CD4-positive, alpha-beta T cell treated with Interleukin-17A for 4 hours (primary cell): ENCODE data around the gene SEC16A.
"Not testable (repeated sequence)": the region's sequence is repeated elsewhere in the genome, so short reads cannot be mapped to it uniquely, and the experiment has no call there.

Experiments
- DNase-seq: peaks from one replicate; pipeline ENCODE4 v3.0.0-alpha.2; 2020; ENCODE audit warnings: mixed read lengths

Gene SEC16A

GRCh38 chr9:136437839-136438547 lies 44.8 kb downstream of the SEC16A start:
- no peak for DNase-seq

GRCh38 chr9:136437430-136437829 lies 45.4 kb downstream of the SEC16A start:
- no peak for DNase-seq

GRCh38 chr9:136436055-136436634 lies 46.7 kb downstream of the SEC16A start:
- DNase-seq = no peak

DNA sequence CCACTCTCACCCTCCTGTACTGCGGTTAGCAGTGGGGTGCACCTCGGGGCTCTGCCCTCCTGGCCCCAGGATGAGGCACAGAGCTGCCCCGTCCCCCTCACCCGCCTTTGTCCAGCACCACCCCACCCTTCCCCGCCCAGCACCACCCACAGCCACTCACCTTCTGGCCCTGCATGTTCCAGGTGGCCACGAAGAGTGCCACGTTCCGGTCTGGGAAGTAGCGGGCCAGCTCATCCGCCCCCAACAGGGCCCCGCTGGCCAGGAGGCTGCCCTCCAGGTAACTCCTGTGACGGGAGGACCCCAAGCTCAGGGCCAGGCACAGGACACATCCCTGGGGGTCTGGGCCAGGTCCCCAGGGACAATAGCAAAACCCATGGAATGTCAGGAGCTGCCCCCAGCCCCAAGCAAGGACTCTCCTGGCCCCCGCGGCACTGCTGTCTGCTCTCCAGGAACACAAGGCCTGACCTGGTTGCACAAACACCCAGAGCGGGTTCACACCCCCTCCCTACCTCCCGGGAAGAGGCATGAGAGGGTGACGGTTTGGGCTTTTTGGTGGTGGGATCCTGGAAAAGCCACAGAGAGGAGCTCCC lies 48.2 kb downstream of the SEC16A start:
- DNase-seq = no peak

GRCh38 chr9:136433849-136434579 lies 48.8 kb downstream of the SEC16A start:
- no peak for DNase-seq

- no peak for DNase-seq
Measured at GRCh38 chr9:136433043-136433715, 49.7 kb downstream of the SEC16A start.

GRCh38 chr9:136432591-136432990 lies 50.2 kb downstream of the SEC16A start:
- no peak for DNase-seq

GRCh38 chr9:136431782-136432350 lies 51.0 kb downstream of the SEC16A start:
- no peak for DNase-seq

- no peak for DNase-seq
Measured at GRCh38 chr9:136430588-136431234, 52.1 kb downstream of the SEC16A start.

DNA sequence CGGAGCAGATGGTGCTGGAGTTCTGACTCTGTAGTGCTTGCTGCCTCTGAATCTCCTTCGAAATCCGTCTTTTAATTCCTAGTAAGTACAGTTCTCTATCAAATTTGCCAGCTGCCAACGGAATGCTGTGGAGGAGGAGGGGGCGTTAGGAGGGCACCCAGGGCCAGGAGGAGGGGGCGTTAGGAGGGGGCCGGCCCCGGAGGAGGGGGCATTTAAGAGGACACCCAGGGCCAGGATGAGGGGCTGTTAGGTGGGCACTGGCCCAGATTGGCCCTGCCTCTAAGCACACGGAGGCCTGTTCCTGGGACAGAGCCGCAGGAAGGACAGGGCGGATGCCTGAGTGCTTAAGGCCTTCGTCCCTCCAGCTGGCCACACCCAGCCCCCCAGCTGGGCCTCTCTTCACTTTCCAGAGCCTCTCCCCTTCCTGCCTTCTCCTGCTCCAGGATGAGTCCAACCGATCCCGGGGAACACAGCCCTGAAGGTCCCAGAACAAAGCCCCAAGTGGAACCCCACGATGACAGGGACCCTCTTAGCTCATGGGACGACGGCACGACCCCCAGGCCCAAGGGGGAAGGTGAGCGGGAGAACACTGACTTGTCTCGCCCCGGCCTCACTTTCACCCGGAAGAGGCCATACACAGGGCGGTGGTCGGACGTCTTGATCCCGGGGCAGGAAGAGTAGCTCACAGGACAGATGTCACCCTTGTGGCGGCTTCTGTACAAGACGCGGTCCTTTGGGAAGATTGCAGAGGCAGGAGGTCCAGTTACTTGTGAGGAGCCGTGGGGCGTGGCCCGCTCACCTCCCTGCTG lies 53.0 kb downstream of the SEC16A start:
- no peak for DNase-seq

GRCh38 chr9:136429075-136429628 lies 53.7 kb downstream of the SEC16A start:
- DNase-seq = no peak

DNA sequence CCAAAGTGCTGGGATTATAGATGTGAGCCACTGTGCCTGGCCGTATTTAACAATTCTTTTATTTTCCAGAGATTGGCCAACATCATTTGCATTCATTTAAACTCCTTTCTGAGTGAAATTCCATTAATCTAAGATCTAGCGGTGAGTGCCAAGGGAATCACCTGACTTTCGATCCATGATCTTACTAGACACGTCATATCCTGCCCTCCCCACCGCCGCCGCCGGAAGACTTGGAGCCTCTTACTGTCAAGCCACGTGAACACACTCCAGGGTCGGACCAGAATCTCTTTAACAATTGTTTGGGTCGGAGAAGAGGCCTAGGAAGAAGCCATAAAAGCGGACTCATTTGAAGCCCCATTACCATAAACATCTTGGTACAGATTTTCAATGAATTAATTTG lies 56.1 kb downstream of the SEC16A start:
- DNase-seq = no peak

DNA sequence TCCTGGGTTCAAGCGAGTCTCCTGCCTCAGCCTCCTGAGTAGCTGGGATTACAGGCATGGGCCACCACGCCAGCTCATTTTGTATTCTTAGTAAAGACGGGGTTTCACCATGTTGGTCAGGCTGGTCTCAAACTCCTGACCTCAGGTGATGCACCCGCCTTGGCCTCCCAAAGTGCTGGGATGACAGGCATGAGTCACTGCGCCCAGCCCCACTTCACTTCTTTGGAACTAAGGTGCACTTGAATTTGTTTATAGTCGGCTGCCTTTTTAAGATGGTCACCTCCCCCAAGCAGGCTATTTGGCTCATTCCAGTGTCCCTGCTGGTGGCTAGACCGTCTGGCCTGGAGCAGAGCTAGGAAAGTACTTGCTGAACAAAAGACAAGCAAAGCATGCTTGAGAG lies 57.5 kb downstream of the SEC16A start:
- DNase-seq = not testable (repeated sequence)

DNA sequence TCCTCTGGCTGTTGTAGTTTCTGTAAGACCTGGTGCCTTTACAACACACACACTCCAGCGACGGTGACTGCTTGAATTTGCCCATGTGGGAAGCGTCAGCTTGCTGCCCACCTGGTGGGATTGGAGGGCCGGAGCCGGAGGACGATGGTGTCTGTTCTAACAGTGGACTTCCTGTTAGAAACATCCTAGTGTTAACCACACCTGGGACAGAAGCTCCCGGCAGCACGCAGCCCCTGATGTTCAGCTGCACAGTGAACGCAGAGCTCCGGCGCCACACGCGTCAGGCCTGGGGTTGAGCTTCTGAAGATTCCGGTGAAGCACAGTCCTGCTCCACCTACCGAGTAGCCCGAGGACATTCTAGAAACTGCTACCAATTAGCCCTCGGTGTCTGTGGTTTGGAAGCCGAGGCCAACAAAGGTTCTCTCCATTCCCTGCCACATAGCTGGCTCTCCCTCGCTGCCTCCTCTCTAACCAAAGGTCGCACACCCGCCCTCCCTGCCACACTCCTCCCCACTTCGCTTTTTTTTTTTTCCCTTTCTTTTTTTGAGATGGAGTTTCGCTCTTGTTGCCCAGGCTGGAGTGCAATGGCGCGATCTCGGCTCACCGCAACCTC lies 58.0 kb downstream of the SEC16A start:
- DNase-seq = no peak

GRCh38 chr9:136423432-136424146 lies 59.3 kb downstream of the SEC16A start:
- no peak for DNase-seq

GRCh38 chr9:136422876-136423275 lies 60.0 kb downstream of the SEC16A start:
- DNase-seq = no peak

GRCh38 chr9:136421791-136422190 lies 61.0 kb downstream of the SEC16A start:
- no peak for DNase-seq

- no peak for DNase-seq
Measured at GRCh38 chr9:136419092-136419420, 63.8 kb downstream of the SEC16A start.

GRCh38 chr9:136418182-136419091 lies 64.4 kb downstream of the SEC16A start:
- DNase-seq = no peak
